Motor neuron (in vitro differentiated cells): ENCODE measurements around the gene POLR3K. TPM values are rescaled to one million over a fixed set of nuclear protein-coding genes. Genes with fewer than 3 reads are reported as not detected.
A peak's percentile ranks its signal among the peaks of the same experiment; 100 is the strongest.

Experiments
- ATAC-seq, 8 experiments: fragments of 200-7000 bp; cut with Tn5 transposase; replicated peaks in 6 of 8; 2 replicates each; pipeline ENCODE4 v1.8.0; 2021; ENCODE audit warnings: mild to moderate bottlenecking in 8 of 8, moderate library complexity in 8 of 8
- H3K27ac ChIP-seq, 2 donors: fragments of 250-450 bp; sonication (Bioruptor Pico); 2 replicates each; pipeline ENCODE4 v1.9.0; 2021; ENCODE audit warnings: antibody characterized with exemption in 2 of 2, mild to moderate bottlenecking in 2 of 2, moderate library complexity in 1 of 2
- H3K4me1 ChIP-seq, 2 donors: fragments of 250-450 bp; sonication (Bioruptor Pico); replicated peaks in 1 of 2; 2 replicates each; pipeline ENCODE4 v1.6.1; 2021; ENCODE audit warnings: antibody characterized with exemption in 2 of 2, mild to moderate bottlenecking in 2 of 2, moderate library complexity in 1 of 2
- H3K4me3 ChIP-seq, 5 donors: fragments of 250-450 bp; sonication (Bioruptor Pico); 2 replicates each; pipeline ENCODE4 v1.9.0; 2021; ENCODE audit warnings: antibody characterized with exemption in 5 of 5, mild to moderate bottlenecking in 5 of 5, moderate library complexity in 4 of 5
- WGBS, 10 experiments: fragments of 450-650 bp; shearing (Covaris generic); methylation state at CpG; one replicate each; pipeline ENCODE4 v1.0.0; 2022; 5-methylcytosine and 5-hydroxymethylcytosine counted together
- in situ Hi-C, 9 experiments: fragments of 400-800 bp; cut with MboI; loops; one replicate each; pipeline ENCODE4 v1.15.0; 2021; ENCODE audit warnings: low sequenced_read_pairs in 9 of 9, low pct_unique_long_range_greater_than_20kb in 2 of 9; ENCODE audit not compliant: unreplicated experiment in 9 of 9
- total RNA-seq, 8 experiments: library from RNA; unstranded; fragments of 300-600 nt; gene quantifications; 2 replicates each; pipeline versions ENCODE4 v1.2.3 to v1.2.4, GENCODE V29; 2022

Gene POLR3K
- 10 to 100 TPM in 4 of 8 experiments, 1 to 10 TPM in 4; 3.5 to 23.1 (median 10.3) TPM for total RNA-seq

DNA sequence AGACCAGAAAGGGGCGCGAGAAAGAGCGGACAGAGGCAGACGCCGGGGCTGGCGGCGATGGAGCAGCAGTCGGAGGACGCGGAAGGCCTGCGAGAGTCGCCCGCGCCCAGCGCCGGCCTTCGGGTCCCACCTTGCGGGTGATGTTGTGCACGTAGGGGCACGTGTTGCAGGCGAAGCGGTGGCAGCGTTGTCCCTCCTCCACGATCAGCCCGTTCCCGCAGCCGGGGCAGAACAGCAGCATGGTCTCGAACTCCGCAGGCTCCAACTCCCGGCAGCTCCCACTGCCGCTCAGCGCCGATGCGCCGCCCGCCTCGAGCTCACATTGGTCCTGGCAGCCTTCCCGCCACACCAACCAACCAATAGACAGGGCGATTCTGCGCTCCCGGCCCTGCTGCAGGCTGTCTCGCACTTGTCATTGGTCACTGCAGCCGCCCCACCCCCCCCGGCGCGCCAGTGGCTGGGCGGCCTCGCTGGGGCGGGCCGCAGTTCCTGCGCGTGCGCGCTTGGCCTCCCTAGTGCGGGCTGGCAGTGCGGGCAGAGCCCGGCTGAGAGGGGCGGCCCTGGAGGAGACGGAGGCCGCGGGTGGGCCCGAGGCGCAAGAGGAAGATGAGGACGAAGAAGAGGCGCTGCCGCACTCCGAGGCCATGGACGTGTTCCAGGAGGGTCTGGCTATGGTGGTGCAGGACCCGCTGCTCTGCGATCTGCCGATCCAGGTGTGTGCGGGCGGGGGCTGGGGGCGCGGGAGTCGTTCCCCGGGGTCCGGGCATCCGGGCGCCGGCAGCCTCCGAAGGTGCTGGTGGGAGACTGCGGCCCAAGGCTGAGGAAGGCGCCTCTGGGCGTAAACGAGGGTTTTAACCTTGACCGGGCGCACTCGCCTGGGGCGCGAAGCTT, at the start of gene POLR3K, which contains the start of gene SNRNP25:
POLR3K (minus strand) TSS at position 263 of the 891 bp plus-strand sequence; CDS start at position 241, 22 bp downstream.
SNRNP25 (plus strand) TSS at position 483 of the 891 bp plus-strand sequence; CDS start at position 672, 189 bp downstream.
- in situ Hi-C loops: no loop called here
- Histone ChIP-seq H3K4me3 (peak within 1 kb of the TSS; percentile 54 to 94 (median 80)), H3K4me1 (peaks cover 4 to 5% of the 10 kb centered on the region in 2 donors), H3K27ac (peak within 1 kb of the TSS; percentile 8 to 21)
- ATAC-seq: peak; percentile 91 to 98 (median 97)
- 0 to 7% (median 0%) methylated on average over 1 to 6 of the region's 91 CpGs; no CpG with 5 or more reads in 5 of the 10 experiments for WGBS, 10 experiments

DNA sequence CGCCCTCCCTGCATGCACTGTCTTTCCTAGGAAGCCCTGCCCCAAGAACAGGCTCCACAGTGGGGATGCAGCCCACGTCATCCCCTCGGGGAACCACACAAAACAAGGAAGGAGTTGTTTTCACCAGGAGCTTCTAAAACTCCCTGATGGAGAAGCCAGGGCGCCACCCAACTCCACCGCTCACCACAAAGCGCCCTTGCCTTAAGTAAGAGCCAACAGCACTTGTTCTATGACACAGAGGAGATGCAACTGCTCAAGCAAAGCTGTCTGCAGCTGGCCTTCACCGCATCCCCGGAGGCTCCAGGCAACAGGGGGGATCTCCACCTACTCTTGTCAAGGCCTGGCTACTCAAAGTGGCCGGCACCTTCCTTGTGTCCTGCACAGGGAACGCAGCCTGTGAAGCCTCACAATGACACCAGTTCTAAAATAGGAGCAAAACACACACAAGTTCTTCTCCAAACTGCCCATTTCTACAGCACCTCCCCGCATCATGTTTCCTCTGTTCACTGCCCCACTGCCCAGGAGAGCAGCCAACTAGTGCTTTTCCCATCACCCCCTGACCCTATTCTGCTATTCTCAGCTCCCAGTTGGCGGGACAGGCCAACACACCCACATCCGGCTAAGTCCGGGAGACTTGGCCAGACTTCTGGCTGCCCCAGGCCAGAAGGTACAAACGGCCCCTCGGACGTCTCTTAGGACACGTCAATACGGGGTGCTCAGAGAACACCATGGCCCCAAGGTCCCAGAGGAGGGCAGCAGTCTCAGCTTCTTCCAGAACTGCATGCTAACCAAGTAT, 48.9 kb upstream of the POLR3K start:
- 76 to 100% (median 90%) methylated on average over 2 to 13 of the region's 19 CpGs; no CpG with 5 or more reads in 3 of the 10 experiments for WGBS, 10 experiments
- in situ Hi-C loops: no loop called here
- Histone ChIP-seq H3K27ac (no peak overlapping the region), H3K4me3 (no peak overlapping the region), H3K4me1 (peaks cover 0 to under 1% of the 10 kb centered on the region in 2 donors)
- peak in 1 of 8 experiments; percentile 8 for ATAC-seq

DNA sequence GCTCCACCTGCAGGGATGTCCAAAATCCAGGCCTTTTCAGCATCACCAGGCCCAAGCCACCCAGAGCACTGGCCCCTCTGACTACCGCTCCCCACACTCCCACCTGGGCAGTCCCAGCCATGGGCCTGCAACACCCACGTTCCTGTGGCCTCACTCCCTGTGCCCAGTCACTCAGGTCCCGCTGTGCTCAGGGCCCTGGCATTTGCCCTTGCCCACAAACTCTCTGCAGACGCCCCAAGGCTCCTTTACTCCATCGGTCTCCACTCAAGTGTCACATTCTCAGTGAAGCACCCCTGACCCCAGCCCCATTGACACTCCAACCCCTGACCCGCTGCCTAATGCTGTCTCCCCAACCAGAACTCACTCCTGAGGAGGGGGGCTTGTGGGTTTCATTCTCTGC, 48.2 kb upstream of the POLR3K start:
- ATAC-seq: no peak
- H3K27ac ChIP-seq: no peak overlapping the region
- in situ Hi-C loops: no loop called here
- 65 to 100% methylated on average over 1 to 2 of the region's 6 CpGs; no CpG with 5 or more reads in 8 of the 10 experiments for WGBS, 10 experiments
- peaks cover 0 to 3% of the 10 kb centered on the region in 2 donors for H3K4me1 ChIP-seq
- H3K4me3 ChIP-seq: no peak overlapping the region

DNA sequence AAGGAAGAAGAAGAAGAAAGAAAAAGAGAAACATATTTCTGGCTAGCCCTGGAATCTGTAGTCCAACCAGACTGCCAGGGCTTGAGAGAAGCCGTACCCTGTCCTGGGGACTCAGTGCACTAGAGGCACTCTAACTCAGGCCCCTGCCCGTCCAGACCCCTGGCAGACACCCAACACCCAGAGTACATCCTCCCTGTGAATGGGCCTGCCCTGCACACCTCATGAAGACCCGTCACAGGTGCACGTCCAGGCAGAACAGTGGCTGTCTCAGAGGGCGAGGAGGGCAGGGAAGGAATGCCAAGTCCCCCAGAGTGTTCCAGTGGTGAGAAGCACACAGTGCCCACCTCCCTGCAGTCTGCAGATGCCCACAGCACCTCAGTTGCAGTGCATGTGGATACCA, 47.6 kb upstream of the POLR3K start:
- Histone ChIP-seq H3K27ac (no peak overlapping the region), H3K4me3 (no peak overlapping the region), H3K4me1 (peaks cover 0 to 3% of the 10 kb centered on the region in 2 donors)
- in situ Hi-C loops: no loop called here
- no peak for ATAC-seq
- 81 to 94% (median 91%) methylated on average over 3 to 4 of the region's 5 CpGs; no CpG with 5 or more reads in 7 of the 10 experiments for WGBS, 10 experiments

DNA sequence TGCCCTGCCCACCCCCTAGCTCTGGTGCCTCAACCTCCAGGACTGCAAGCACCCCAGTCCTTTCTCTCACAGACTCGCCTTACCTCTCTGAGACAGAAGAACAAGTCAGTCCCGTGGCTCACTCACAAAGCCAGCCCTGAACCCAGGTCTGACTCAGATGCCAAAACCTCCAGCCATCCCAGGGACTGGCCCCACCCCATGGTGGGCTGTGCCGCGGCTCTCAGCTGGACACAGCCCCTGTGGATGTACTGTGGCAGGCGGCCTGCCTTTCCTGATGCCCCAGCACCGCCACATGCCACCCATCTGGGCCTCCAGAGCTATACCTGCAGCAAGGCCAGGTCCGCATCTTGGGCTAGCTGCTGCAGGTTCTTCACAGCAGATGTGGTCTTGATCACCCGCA, 44.4 kb upstream of the POLR3K start:
- ATAC-seq: no peak

DNA sequence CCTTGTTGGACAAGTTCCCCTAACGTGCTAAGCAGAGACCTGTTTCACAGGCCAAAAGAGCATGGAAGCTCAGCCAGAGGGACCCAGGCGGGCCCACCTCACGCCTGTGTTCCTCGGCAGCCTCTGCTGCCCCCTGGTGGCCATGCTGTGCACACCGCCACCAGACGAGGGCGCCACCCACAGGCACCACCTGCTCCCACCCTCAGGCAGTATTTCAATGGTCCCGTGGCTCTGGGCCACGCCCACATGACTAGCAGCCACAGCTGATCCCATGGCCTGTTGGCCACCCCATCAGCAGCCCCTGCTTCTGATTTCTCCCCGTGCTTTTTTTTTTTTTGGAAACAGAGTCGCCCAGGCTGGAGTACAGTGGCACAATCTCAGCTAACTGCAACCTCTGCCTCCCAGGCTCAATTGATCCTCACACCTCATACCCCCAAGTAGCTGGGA, 43.5 kb upstream of the POLR3K start:
- Histone ChIP-seq H3K4me1 (peaks cover 0 to 3% of the 10 kb centered on the region in 2 donors), H3K27ac (no peak overlapping the region), H3K4me3 (no peak overlapping the region)
- 0 to 60% (median 0%) methylated on average over 1 to 8 of the region's 11 CpGs; no CpG with 5 or more reads in 4 of the 10 experiments for WGBS, 10 experiments
- in situ Hi-C loops: no loop called here
- ATAC-seq: peak; percentile 87 to 97 (median 92)

More for the DNA sequence above, 44.4 kb upstream of the POLR3K start:
- in situ Hi-C loops: no loop called here
- no CpG with 5 or more reads among the region's 8 CpGs for WGBS, 10 experiments
- peaks cover 0 to 3% of the 10 kb centered on the region in 2 donors for H3K4me1 ChIP-seq
- no peak overlapping the region for H3K27ac ChIP-seq
- H3K4me3 ChIP-seq: no peak overlapping the region

DNA sequence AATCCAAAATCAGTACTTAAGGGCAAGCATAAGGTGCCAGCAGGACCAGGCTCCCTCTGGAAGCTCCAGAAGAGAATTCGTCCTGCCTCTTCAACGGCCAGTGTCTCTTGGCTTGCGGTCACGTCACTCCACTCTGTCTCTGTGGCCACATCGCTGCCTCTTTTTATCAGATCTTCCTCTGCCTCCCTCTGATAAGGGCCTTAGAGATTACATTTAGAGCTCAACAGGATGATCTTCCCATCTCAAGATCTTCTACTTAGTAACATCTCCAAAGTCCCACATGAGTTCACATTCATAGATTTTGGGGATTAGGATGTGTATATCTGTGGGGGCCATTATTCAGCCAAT, 41.5 kb upstream of the POLR3K start:
- 93 to 100% (median 99%) methylated on average over 2 to 5 of the region's 5 CpGs; no CpG with 5 or more reads in 6 of the 10 experiments for WGBS, 10 experiments
- in situ Hi-C loops: no loop called here
- ATAC-seq: no peak
- H3K27ac ChIP-seq: no peak overlapping the region
- H3K4me1 ChIP-seq: peaks cover 0 to 3% of the 10 kb centered on the region in 2 donors
- no peak overlapping the region for H3K4me3 ChIP-seq

DNA sequence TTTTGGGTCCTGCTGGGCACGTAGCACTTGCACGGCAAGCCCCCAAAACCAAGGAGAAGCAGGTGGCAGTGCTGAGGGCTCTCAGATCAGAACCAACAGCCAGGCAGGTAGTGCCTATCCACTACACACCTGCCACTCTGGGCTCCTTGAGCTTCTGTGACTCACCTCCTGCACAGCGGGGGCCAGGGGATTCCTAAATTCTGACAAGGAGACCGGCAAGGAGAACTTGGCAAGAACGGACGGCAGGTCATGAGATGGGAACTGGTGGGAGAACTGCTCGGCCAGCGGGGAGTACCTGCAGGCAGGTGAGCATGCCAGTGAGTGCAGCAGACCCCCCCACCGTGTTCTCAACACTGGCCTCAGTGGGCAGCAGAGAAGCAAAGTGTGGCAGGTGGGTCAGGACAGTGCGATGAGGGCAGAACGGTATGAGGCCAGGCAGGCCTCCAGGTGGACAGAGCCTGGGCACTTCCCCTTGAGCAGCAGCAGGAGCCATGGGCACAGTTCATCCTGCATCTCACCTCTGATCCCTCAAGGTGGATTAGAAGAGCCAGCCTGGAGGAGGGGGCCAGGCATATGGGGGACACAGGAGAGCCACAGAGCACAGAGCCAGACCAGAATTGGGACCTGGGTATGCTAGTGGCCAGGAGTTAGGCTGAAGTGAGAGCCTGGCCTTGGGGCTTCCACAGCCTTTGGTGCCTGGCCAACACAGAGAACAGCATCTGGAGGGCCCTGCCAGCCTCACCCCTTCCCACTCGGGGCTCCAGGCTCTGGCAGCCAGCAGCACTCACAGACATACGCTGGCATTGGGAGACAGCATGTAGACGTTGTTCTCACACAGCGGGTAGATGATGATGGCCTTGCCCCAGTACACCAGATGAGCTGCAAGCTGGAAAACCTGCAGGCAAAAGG, 39.3 kb upstream of the POLR3K start:
- in situ Hi-C loops: no loop called here
- H3K27ac ChIP-seq: no peak overlapping the region
- peaks cover 0 to 3% of the 10 kb centered on the region in 2 donors for H3K4me1 ChIP-seq
- no peak for ATAC-seq
- no peak overlapping the region for H3K4me3 ChIP-seq
- WGBS, 10 experiments: 60 to 100% (median 96%) methylated on average over 1 to 7 of the region's 15 CpGs; no CpG with 5 or more reads in 4 of the 10 experiments

DNA sequence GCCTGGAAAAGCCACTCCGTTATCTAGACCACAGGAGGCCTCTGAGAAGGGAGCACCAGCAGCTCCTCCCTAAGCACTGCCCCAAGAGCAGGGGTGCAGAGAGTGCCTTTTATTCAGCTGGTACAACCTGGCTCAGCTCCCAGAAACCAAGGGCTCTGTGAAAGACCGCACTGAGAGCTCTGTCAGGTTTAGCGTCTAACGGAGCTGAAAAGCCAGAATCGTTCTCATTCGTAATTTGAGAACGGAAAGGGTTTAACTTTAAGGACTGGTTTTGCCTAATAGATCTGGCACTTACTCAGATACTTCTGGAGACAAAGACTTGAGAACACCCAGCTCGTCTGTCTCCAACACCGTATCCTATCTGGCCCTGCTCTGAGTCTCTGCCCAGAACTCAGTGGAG, 38.1 kb upstream of the POLR3K start:
- Histone ChIP-seq H3K4me1 (no peaks in the 10 kb centered on the region), H3K27ac (no peak overlapping the region), H3K4me3 (no peak overlapping the region)
- peak in 3 of 8 experiments; percentile 52 to 81 (median 62) for ATAC-seq
- 39 to 91% (median 83%) methylated on average over 1 to 9 of the region's 9 CpGs; no CpG with 5 or more reads in 2 of the 10 experiments for WGBS, 10 experiments
- in situ Hi-C loops: no loop called here

DNA sequence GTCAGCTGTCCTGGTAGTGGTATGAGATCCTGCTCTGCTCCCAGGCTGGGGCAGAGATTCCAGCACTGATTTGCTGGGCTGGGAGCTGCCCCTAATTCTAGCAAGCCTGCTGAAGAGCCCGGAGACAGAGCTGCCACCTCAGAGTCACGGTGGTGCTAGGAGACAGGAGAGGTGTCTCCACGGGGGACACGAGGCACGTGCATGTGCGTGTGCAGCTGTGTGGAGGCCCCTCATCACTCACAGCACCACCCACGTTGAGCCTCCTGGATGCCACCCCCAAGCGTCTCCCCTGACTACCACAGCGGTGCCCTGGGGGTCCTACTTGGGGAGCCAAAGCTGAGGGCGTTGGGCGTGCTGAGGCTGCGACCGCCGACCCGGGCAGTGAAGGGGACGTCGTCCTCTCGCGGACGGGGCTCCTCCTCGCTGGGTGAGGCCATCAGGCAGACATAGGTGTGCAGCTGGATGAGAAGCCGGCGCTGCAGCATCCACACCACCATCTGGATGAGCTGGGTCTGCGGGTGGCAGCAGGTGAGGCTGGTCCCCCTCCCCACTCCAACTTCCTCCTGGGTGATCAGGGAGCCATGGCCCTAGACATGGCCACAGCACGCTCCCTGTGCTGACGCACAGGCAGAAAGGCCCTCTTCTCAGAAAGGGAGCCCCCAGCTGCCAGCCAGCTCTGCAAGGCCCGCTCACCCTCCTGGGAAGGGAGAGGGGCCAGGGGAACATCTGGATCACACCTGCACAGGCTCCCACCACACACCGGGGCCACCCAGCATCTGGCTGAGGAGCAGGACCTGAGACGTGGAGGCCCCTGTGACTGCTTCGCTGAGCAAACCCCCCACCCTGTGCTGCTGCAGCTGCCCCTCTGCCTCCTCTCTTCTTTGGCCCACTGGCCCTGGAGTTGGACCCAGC, 36.2 kb upstream of the POLR3K start:
- in situ Hi-C loops: no loop called here
- no peak overlapping the region for H3K27ac ChIP-seq
- WGBS, 10 experiments: 90 to 100% (median 95%) methylated on average over 1 to 4 of the region's 30 CpGs; no CpG with 5 or more reads in 7 of the 10 experiments

DNA sequence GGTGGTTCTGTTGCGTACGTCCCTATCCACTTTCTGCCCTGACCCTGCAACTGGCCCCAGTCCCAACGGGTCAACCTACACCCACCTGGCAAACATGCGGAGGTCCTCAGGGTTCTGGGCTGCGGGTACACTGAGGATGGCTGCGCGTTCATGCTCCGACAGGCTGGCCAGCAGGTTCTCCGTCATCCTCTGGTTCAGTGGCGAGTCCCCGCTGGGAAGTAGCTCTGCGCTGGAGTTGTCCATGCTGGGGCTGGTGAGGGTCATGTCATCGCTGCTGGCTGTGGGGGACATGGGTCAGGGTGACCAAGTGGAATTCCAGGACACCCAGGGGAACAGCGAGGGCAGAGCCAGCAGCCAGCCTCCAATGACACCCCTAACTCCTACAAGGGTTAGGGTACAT, 35.2 kb upstream of the POLR3K start:
- ATAC-seq: no peak
- Histone ChIP-seq H3K4me1 (no peaks in the 10 kb centered on the region), H3K27ac (no peak overlapping the region), H3K4me3 (no peak overlapping the region)
- in situ Hi-C loops: no loop called here
- WGBS, 10 experiments: 80 to 100% (median 98%) methylated on average over 2 to 7 of the region's 14 CpGs; no CpG with 5 or more reads in 4 of the 10 experiments

More for the DNA sequence above, 36.2 kb upstream of the POLR3K start:
- Histone ChIP-seq H3K4me1 (no peaks in the 10 kb centered on the region), H3K4me3 (no peak overlapping the region)
- peak in 1 of 8 experiments; percentile 10 for ATAC-seq
